H1 (cell line): Measurements from ENCODE around the gene ATG4D. TPM values are rescaled to one million over a fixed set of nuclear protein-coding genes. Genes with fewer than 3 reads are reported as not detected.

Experiments
- CBX5 ChIP-seq: fragments of 300-800, 300-1000 bp; sonication (generic); IDR thresholded peaks from 2 replicates; pipeline ENCODE4 v1.7.1; 2016; ENCODE audit warnings: antibody characterized with exemption, low read length, low read depth
- CBX8 ChIP-seq: fragments of 300-800, 300-1000 bp; sonication (generic); IDR thresholded peaks from 2 replicates; pipeline ENCODE4 v1.7.1; 2016; ENCODE audit warnings: low read depth, low read length, borderline replicate concordance
- JUND ChIP-seq: IDR thresholded peaks from 2 replicates; pipeline ENCODE4 v1.6.1; 2011; ENCODE audit warnings: mild to moderate bottlenecking, improper control_type of control experiment, low read length
- MAX ChIP-seq: IDR thresholded peaks from 2 replicates; pipeline ENCODE4 v1.6.1; 2012; ENCODE audit warnings: inconsistent platforms
- NANOG ChIP-seq: IDR thresholded peaks from 2 replicates; pipeline ENCODE4 v1.6.1; 2011; ENCODE audit warnings: low read length, low read depth, mild to moderate bottlenecking, inconsistent platforms; ENCODE audit not compliant: insufficient read depth, poor library complexity, severe bottlenecking
- SIX5 ChIP-seq: IDR thresholded peaks from 2 replicates; pipeline ENCODE4 v1.6.1; 2011; ENCODE audit warnings: mild to moderate bottlenecking, low read depth, low read length
- USF2 ChIP-seq: IDR thresholded peaks from 2 replicates; pipeline ENCODE4 v1.6.1; 2011; ENCODE audit warnings: low read length, improper control_type of control experiment
- polyA plus RNA-seq, 7 experiments: library from polyadenylated mRNA; depleted of rRNA in 3 of 7; stranded (reverse) in 5 of 7; unstranded in 2 of 7; fragments of >200 nt in 5 of 7; fragments of 200-250 nt in 2 of 7; gene quantifications; 1 replicate in 5 of 7; 2 replicates in 1 of 7; 4 replicates in 1 of 7; pipeline versions ENCODE4 v1.2.1 to v1.2.3, GENCODE V29; 2011 to 2013; ENCODE audit warnings: missing spikeins in 2 of 7, mixed read lengths in 2 of 7
- total RNA-seq: library from RNA; stranded (reverse); fragmentation: NEBNext Ultra II Directional; extraction: Animal tissue kit (Norgen Biotek cat#: 25700); gene quantifications from 2 replicates; pipeline ENCODE4 v1.2.1, GENCODE V29; 2021

Gene ATG4D
- total and polyA plus RNA-seq, 2 of the 8 experiments (the other 6 are each of a cell fraction or from before 2014, with no cell fraction given) = 39.6 to 43.7 TPM

GRCh38 chr19:10497371-10497770 lies 46.3 kb upstream of the ATG4D start (continued):
- TF ChIP-seq USF2 (no peak), JUND (no peak), SIX5 (no peak), CBX5 (no peak), MAX (no peak), CBX8 (no peak), NANOG (no peak)
